GM12878 (cell line): ENCODE measurements around the gene DNAH2. TPM values are rescaled to one million over a fixed set of nuclear protein-coding genes. Genes with fewer than 3 reads are reported as not detected.
A peak's percentile ranks its signal among the peaks of the same experiment; 100 is the strongest.

ENCODE experiments used
- ASH2L ChIP-seq: fragments of 300-600, 200-600 bp; sonication (generic); IDR thresholded peaks from 2 replicates; pipeline ENCODE4 v1.6.1; 2017; ENCODE audit warnings: low read depth, mild to moderate bottlenecking, borderline replicate concordance
- CBX3 ChIP-seq: fragments of 200-600 bp; sonication (generic); IDR thresholded peaks from 2 replicates; pipeline ENCODE4 v1.6.1; 2016; ENCODE audit warnings: low read depth, borderline replicate concordance
- CBX5 ChIP-seq: sonication (generic); IDR thresholded peaks from 2 replicates; pipeline ENCODE4 v1.6.1; 2016; ENCODE audit warnings: low read depth, moderate library complexity, mild to moderate bottlenecking, inconsistent platforms
- E4F1 ChIP-seq: fragments of 450-650 bp; IDR thresholded peaks from 2 replicates; pipeline ENCODE4 v1.6.1; 2018; ENCODE audit warnings: borderline replicate concordance, mild to moderate bottlenecking; ENCODE audit not compliant: partially characterized antibody
- POLR2A ChIP-seq: IDR thresholded peaks from 2 replicates; pipeline ENCODE4 v1.6.1; 2011; ENCODE audit warnings: low read depth, mild to moderate bottlenecking, low read length
- POU2F2 ChIP-seq: IDR thresholded peaks from 3 replicates; pipeline ENCODE4 v1.6.1; 2011; ENCODE audit warnings: low read depth, mild to moderate bottlenecking, low read length, borderline replicate concordance
- SIN3A ChIP-seq: IDR thresholded peaks from 2 replicates; pipeline ENCODE4 v1.6.1; 2012; ENCODE audit warnings: low read depth, low read length, improper control_type of control experiment
- SMAD5 ChIP-seq: IDR thresholded peaks from 2 replicates; pipeline ENCODE4 v1.6.1; 2016; ENCODE audit warnings: antibody characterized with exemption, low read depth
- SMARCA5 ChIP-seq: fragments of 450-650 bp; IDR thresholded peaks from 2 replicates; pipeline ENCODE4 v1.6.1; 2017; ENCODE audit warnings: mild to moderate bottlenecking
- SMC3 ChIP-seq: IDR thresholded peaks from 2 replicates; pipeline ENCODE4 v1.6.1; 2011; ENCODE audit warnings: low read length, improper control_type of control experiment, borderline replicate concordance
- SPI1 ChIP-seq: IDR thresholded peaks from 2 replicates; pipeline ENCODE4 v1.6.1; 2011; ENCODE audit warnings: low read depth, mild to moderate bottlenecking, low read length, moderate library complexity, borderline replicate concordance; ENCODE audit not compliant: insufficient read depth
- SREBF2 ChIP-seq: IDR thresholded peaks from 2 replicates; pipeline ENCODE4 v1.6.1; 2012; ENCODE audit warnings: mild to moderate bottlenecking, low read length
- TARDBP ChIP-seq: IDR thresholded peaks from 2 replicates; pipeline ENCODE4 v1.6.1; 2016; ENCODE audit warnings: borderline replicate concordance
- TBL1XR1 ChIP-seq: IDR thresholded peaks from 2 replicates; pipeline ENCODE4 v1.6.1; 2012; ENCODE audit warnings: low read depth, low read length, improper control_type of control experiment
- ZNF207 ChIP-seq: fragments of 450-650 bp; IDR thresholded peaks from 2 replicates; pipeline ENCODE4 v1.6.1; 2014; ENCODE audit warnings: antibody characterized with exemption, mild to moderate bottlenecking, borderline replicate concordance
- ZSCAN29 ChIP-seq: fragments of 450-650 bp; IDR thresholded peaks from 2 replicates; pipeline ENCODE4 v1.6.1; 2017; ENCODE audit warnings: mild to moderate bottlenecking, moderate library complexity
- polyA plus RNA-seq, 11 experiments: library from polyadenylated mRNA; depleted of rRNA in 4 of 11; unstranded in 6 of 11; stranded (reverse) in 5 of 11; fragments of >200 nt; fragmentation: Nextera tagmentation in 4 of 11; fragmentation: Illumina TruSeq in 1 of 11; extraction: Ambion mirVana in 4 of 11; extraction: Trizol in 1 of 11; gene quantifications; 1 replicate in 1 of 11; 2 replicates in 10 of 11; pipeline versions ENCODE4 v1.2.1 to v1.2.3, GENCODE V29; 2011 to 2016; ENCODE audit warnings: inconsistent platforms in 2 of 11, missing spikeins in 2 of 11, low read depth in 1 of 11
- total RNA-seq, 4 experiments: library from RNA; depleted of rRNA in 3 of 4; stranded (reverse); fragments of >200 nt in 3 of 4; fragmentation: Illumina TruSeq in 1 of 4; extraction: Trizol in 1 of 4; gene quantifications; 2 replicates each; pipeline versions ENCODE4 v1.2.1 to v1.2.3, GENCODE V29; 2013 to 2021
- TF ChIP-seq, protein P1 (sequence below): IDR thresholded peaks from 2 replicates; pipeline ENCODE4 v1.6.1; 2012; ENCODE audit warnings: mild to moderate bottlenecking, low read depth, low read length
- TF ChIP-seq, protein P2 (sequence below): fragments of 450-650 bp; formaldehyde crosslinking; IDR thresholded peaks from 2 replicates; pipeline ENCODE4 v1.5.0; 2022; ENCODE audit warnings: mild to moderate bottlenecking, missing genetic modification characterization
- TF ChIP-seq, protein P3 (sequence below), 3 experiments: IDR thresholded peaks in 2 of 3; conservative IDR thresholded peaks in 1 of 3; 2 replicates each; pipeline ENCODE4 v1.5.1; 2011; ENCODE audit warnings: low read depth in 3 of 3, low read length in 3 of 3, mild to moderate bottlenecking in 3 of 3, control low read depth in 2 of 3, moderate library complexity in 2 of 3, inconsistent platforms in 1 of 3, mixed read lengths in 1 of 3; ENCODE audit not compliant: control insufficient read depth in 2 of 3, insufficient read depth in 1 of 3; ENCODE audit errors: extremely low read depth in 1 of 3

The DNAH2 gene
- total and polyA plus RNA-seq, 10 of the 15 experiments (the other 5 are each of a cell fraction or from before 2014, with no cell fraction given), result not detected

DNA sequence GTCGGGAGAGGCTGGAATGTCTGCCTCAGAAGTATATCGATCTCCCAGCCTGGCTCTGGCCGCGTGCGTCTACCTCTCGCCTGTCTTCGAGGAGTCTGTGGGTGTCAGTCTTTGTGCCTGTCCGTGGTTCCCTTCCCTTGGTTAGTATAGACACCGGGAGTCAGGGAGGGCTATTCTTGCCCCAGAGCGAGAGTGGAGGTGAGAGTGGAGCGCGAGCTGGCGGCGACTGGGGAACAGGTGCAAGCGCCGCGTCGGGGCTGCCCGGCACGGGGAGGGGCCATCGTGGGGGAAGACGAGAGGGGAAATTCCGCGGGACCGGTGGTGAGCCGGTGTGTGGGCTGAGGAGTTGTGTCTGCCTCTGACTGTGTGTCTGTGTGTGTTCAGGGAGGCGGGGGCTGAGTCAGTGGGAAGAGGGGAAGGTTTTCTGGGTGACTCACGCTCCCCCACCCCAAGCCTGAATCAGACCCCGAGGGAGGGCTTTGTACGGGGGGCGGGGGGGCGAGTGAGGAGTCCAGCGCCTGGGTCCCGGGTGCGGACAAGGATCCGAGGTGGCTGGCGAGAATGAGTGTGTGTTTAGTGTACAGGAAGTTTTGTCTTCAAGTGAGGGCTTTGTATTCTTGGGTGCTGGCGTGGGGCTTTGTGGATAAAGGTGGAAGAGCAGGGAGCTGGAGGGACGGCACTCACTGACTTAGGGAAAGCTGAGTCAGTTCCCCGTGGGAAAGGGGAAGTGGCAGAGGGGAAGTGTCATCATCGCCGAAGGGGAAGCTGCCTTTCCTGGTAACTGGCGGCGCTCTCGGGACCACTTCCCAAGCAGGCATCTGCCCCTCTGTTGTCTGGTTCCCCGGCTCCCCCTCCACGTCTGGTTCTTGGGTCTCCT is 125.1 kb downstream of the DNAH2 start (continued):
- TF ChIP-seq CBX5 (no peak), ASH2L (no peak), CBX3 (no peak), SREBF2 (no peak), SPI1 (peak; percentile 95), POU2F2 (peak; percentile 37; the same call in 1 of the 3 replicates), SMC3 (peak; percentile 30; the same call in 1 of the 2 replicates), ZSCAN29 (no peak), E4F1 (no peak), SMARCA5 (peak; percentile 95), TBL1XR1 (peak; percentile 90), POLR2A (peak; percentile 82), TARDBP (no peak), SIN3A (no peak), SMAD5 (no peak; the same call in 1 of the 2 replicates), ZNF207 (peak; percentile 67; the same call in 1 of the 2 replicates)
- TF ChIP-seq, protein P1, sequence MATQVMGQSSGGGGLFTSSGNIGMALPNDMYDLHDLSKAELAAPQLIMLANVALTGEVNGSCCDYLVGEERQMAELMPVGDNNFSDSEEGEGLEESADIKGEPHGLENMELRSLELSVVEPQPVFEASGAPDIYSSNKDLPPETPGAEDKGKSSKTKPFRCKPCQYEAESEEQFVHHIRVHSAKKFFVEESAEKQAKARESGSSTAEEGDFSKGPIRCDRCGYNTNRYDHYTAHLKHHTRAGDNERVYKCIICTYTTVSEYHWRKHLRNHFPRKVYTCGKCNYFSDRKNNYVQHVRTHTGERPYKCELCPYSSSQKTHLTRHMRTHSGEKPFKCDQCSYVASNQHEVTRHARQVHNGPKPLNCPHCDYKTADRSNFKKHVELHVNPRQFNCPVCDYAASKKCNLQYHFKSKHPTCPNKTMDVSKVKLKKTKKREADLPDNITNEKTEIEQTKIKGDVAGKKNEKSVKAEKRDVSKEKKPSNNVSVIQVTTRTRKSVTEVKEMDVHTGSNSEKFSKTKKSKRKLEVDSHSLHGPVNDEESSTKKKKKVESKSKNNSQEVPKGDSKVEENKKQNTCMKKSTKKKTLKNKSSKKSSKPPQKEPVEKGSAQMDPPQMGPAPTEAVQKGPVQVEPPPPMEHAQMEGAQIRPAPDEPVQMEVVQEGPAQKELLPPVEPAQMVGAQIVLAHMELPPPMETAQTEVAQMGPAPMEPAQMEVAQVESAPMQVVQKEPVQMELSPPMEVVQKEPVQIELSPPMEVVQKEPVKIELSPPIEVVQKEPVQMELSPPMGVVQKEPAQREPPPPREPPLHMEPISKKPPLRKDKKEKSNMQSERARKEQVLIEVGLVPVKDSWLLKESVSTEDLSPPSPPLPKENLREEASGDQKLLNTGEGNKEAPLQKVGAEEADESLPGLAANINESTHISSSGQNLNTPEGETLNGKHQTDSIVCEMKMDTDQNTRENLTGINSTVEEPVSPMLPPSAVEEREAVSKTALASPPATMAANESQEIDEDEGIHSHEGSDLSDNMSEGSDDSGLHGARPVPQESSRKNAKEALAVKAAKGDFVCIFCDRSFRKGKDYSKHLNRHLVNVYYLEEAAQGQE, result no peak
- TF ChIP-seq, protein P2, sequence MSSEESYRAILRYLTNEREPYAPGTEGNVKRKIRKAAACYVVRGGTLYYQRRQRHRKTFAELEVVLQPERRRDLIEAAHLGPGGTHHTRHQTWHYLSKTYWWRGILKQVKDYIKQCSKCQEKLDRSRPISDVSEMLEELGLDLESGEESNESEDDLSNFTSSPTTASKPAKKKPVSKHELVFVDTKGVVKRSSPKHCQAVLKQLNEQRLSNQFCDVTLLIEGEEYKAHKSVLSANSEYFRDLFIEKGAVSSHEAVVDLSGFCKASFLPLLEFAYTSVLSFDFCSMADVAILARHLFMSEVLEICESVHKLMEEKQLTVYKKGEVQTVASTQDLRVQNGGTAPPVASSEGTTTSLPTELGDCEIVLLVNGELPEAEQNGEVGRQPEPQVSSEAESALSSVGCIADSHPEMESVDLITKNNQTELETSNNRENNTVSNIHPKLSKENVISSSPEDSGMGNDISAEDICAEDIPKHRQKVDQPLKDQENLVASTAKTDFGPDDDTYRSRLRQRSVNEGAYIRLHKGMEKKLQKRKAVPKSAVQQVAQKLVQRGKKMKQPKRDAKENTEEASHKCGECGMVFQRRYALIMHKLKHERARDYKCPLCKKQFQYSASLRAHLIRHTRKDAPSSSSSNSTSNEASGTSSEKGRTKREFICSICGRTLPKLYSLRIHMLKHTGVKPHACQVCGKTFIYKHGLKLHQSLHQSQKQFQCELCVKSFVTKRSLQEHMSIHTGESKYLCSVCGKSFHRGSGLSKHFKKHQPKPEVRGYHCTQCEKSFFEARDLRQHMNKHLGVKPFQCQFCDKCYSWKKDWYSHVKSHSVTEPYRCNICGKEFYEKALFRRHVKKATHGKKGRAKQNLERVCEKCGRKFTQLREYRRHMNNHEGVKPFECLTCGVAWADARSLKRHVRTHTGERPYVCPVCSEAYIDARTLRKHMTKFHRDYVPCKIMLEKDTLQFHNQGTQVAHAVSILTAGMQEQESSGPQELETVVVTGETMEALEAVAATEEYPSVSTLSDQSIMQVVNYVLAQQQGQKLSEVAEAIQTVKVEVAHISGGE (CRISPR knock-in tag), result no peak
- TF ChIP-seq, protein P3, sequence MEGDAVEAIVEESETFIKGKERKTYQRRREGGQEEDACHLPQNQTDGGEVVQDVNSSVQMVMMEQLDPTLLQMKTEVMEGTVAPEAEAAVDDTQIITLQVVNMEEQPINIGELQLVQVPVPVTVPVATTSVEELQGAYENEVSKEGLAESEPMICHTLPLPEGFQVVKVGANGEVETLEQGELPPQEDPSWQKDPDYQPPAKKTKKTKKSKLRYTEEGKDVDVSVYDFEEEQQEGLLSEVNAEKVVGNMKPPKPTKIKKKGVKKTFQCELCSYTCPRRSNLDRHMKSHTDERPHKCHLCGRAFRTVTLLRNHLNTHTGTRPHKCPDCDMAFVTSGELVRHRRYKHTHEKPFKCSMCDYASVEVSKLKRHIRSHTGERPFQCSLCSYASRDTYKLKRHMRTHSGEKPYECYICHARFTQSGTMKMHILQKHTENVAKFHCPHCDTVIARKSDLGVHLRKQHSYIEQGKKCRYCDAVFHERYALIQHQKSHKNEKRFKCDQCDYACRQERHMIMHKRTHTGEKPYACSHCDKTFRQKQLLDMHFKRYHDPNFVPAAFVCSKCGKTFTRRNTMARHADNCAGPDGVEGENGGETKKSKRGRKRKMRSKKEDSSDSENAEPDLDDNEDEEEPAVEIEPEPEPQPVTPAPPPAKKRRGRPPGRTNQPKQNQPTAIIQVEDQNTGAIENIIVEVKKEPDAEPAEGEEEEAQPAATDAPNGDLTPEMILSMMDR (IDR thresholded peaks at IDR 0.05 in 2 of 3, conservative IDR thresholded peaks at IDR 0.05 in 1 of 3; ENCODE audit: control insufficient read depth in 2 of 3, extremely low read depth in 1 of 3, insufficient read depth in 1 of 3, low read depth in 3 of 3, low read length in 3 of 3), result no peak; a peak in 1 of 6 replicates
